GM19468 (cell line): ENCODE results near the gene SLC16A3.
"Not testable (repeated sequence)": the region's sequence is repeated elsewhere in the genome, so short reads cannot be mapped to it uniquely, and the experiment has no call there.

Experiments
- ATAC-seq: cut with Tn5 transposase; IDR thresholded peaks from one replicate; pipeline ENCODE4 v1.9.1; 2021; ENCODE audit warnings: mild to moderate bottlenecking, moderate library complexity, moderate number of reproducible peaks; ENCODE audit not compliant: unreplicated experiment; ENCODE audit errors: extremely low read depth

The SLC16A3 gene

DNA sequence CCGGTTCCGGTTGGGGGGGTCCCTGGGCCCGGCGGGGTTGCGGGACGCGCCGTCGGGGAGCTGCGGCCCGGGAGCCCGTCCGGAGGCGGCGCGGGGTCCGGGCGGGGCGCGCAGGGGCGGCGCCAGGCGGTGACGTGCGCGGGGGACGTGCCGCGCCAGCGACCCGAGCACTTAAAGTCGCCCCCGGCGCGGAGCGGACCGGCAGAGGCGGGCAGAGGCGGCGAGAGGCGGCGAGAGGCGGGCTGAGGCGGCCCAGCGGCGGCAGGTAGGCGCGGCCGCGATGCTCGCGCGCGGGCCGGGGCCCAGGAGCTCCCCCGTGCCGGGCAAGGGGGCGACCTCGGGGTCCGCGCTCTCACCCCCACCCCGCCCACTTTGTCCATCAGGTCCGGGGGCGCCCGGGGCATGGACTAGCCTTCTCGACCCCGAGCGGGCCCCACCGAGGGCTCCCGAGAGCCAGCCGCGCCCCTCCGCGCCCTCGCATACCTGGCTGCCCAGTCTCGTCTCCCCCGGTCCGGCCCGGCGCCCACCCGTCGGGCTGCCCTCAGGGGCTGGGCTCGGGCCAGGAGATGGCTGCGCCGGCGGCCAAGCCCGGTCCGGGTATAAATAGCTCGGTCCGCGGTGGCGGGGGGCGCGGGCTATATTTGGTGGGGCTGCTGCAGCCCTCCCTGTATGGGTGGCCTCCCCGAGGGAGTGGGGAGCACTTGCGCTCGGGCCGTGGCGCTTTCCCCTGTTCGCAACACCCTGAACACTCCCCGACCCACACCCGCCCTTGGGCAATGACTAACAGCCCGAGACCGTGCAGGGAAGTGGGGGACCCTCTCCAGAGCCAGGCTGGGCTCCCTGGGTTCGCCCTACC is at the start of gene SLC16A3:
TSS of gene SLC16A3 (plus strand) at position 201 of the 856 bp plus-strand sequence. CDS start 6,967 bp downstream, outside the sequence.
- ATAC-seq, result no peak

DNA sequence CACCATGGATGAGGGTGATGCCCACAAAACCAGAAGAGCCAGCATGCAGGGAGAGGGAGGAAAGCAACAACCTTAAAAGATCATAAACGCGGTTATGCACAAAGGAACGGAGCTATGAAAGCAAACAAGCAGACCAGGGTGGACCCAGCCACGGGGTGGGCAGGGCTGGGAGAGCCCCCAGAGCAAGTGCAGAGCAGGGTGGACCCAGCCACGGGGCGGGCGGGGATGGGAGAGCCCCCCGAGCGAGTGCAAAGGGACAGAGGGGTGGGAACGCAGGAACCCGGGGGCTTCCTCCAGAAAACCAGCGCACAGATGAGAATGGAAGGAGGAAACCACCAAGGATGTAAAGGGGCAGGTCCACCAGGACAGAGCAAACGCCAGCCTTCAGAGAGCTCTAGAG is 49.4 kb upstream of the SLC16A3 start:
- ATAC-seq, result no peak

DNA sequence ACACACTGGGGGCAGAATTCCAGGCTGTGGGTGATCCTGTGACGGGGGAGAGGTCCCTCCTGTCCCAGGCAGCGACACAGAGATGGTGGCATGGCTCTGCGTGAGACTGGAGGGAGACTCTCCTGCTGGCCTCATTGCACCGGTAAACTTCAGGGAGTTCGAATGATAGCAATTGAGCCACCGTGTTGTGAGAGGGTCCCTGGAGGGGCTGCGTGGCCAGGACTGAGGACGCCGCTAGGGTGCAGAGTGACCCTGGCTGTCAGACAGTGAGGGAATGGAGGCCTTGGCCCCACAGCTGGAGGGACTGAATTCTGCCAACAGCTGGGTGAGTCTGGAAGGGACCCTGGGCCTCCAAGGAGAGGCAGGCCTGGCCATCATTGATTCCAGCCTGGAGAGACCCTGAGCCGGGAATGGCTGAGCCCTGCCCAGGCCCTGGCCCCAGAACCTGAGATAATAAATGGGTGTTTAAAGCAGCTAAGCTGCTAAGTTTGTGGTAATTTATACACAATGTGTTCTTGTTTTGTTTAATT is 48.8 kb upstream of the SLC16A3 start:
- no peak for ATAC-seq

DNA sequence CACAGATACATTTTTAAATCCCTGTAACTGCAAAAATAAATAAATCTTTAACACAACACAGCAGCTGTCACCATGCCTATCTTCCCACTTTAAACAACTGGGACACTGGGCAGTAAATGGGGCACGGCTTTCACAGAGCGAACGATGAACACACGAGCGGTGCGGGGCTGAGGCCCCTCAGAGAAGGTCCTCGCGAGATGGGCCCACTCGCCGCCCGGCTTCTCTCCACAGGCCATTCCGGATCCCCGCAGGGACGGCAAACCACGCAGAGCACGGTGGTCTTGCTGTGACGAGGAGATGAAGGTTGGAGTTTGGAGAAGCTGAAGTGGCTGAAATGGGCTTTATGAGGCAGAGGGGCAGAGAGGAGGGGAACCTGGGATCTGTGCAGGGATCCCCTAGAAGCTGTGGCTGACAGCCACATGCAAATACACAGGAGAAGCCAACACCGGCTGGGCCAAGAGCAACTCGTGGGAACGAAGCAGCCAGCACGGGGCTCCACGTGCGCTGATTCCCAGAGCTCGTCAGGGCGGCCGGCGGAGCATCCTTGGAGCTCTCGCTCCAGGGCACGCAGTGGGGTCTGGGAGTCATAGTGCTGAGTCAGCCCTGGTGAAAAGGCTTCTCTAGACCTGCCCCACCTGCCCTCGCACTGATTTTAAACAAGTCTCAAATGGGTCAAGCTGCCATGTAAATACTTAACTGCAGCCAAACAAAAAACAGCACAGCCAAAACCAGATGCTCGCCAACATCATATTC is 47.9 kb upstream of the SLC16A3 start:
- no peak for ATAC-seq

DNA sequence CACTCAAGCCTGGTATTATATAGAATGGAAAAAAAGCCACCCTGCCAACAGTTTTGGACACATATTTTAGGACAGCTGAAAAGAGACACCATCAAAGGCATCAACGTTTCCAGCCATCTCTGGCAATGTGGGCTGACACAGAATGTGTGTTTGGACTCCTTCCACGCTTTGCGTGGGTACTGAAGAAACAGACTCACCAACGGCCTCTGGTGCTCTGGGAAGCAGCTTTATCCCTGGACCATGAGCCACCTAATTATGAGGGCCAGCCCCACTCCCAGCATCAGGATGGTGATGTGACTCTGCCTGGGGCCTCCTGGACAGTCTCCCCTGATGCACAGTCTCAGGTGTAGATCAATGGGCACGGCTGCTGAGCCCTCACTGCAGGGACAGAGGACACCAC is 44.1 kb upstream of the SLC16A3 start:
- no peak for ATAC-seq

DNA sequence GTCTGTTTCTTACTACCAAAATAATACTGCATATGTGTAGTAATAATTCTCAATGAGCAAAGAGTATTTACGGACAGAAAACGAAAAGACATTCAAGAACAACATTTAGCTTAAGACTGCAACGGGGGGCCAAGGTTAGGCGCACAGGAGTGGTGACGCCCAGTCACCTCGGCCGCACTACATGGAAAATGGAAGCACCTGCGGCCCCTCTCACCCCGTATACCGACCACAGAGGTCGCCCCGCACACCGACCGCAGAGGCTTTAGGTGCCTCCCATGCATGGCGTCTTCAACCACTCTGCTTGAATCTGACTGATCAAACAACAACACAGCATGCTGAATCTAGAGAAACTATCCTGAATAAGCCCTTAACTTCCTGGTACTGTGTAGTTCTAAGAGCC is 42.6 kb upstream of the SLC16A3 start:
- no peak for ATAC-seq

DNA sequence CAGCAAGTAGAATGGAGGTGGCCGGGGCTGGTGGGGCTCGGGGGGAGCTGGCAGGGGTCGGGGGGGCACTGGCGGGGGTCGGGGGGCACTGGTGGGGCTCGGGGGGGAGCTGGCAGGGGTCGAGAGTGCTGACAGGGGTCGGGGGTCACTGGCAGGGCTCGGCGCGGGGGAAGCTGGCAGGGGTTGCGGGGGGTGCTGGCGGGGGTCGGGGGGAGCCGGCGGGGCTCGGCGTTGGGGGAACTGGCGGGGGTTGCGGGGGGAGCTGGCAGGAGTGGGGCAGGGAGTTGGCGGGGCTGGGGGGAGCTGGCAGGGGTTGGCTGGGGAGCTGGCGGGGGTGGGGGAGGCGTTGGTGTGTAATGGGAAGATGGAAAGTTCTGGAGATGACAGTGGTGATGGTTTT is 41.3 kb upstream of the SLC16A3 start:
- ATAC-seq, result no peak

DNA sequence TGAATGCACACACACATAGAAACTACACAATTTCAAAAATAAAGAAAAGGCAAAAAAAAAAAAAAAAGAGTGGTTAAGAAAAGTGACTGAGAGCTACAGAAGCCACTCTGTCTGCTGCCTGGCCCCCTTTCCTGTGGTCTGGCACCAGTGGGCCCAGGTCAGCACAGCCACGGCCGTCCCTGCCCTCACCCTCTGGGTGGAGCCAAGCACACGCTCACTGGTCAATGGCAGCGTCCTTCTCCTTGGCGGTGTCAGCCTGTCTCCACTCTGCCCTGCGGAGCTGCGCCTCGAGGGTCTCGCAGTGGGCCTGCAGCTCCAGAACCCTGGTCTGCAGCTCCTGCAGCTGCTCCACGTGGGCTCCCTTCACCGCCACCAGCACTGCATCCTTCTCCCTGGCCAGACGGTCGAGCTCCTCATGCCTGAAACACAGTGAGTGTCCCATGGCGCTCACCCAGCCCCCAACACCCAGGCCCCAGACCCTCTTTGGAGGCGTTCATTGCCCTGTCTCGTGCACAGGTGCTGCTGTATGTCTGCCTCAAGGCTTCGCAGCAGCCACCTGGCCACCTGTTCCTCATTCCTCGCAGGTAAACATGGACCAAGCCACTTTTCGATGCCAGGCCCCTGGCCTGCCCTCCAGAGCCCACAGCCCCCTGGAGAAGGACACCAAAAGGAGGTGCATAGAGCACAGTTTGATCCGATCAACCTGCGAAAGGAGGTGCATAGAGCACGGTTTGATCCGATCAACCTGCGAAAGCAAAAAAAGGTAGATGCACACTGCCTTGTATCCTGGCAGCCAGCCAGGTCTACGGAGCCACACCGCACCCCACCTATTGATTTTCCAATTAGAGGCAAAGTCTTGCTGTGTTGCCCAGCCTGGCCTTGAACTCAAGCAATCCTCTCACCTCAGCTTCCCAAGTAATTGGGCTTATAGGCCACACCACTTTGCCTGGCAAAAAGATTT is 40.6 kb upstream of the SLC16A3 start:
- ATAC-seq, result no peak

DNA sequence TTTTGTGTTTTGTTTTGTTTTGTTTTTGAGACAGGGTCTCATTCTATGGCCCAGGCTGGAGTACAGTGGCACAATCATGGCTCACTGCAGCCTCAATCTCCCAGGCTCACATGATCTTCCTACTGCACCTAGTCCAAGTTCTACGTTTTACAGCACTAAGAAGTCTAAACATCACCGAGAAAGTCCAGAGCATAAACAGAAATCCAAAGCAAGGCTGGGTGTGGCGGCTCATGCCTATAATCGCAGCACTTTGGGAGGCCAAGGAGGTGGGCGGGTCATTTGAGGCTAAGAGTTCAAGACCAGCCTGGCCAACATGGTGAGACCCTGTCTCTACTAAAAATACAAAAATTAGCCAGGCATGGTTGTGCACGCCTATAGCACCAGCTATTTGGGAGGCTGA is 35.8 kb upstream of the SLC16A3 start:
- not testable (repeated sequence) for ATAC-seq

DNA sequence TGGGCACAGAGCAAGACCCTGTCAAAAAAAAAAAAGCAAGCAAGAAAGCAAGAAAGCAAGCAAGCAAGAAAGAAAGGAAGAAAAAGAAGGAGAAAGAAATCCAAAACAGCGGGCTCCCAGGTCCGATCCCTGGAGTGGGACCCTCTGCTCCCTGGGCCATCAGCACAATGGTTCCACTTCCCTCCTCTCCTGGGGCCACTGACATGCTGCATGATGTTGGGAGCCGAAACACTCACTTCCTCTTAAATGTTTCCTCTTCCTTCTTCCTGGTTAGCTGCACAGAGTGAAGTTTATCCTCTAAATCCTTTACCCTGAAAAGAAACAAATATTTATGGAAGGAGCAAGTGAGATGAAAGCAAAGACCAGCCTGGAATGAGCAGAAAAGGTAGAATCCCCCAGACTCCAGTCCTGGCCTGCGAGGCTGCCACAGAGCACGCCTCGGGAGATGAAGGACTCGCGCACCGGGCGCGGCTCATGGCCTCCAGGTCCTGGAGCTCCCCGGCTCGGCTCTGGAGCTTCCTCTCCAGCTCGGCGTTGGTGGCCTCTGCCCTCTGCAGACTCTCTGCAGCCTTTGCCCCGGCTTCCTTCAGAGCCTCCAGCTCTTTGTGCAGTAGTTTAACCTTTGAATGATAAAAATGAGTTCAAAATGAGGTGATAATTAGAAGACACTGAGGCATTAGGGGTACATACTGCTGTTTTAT is 35.2 kb upstream of the SLC16A3 start:
- ATAC-seq, result no peak

DNA sequence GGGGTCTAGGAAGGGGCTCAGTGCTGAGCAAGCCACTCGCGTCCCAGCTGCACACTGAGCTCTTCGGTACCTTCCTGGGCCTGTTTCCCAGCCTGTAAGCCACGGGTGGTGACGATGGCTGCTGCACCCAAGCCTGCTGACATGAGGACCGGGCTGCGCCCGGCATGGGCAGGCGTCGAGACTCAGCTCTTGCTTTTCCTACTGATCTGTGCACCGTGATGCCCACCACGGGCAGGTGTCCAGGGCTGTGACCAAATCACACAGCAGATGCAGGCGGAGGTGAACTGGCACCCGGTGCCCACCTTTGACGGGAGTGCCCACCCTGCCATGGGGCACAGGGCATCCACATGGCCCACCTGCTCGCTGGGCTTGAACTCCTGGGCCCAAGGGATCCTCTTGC is 34.1 kb upstream of the SLC16A3 start:
- ATAC-seq, result no peak

DNA sequence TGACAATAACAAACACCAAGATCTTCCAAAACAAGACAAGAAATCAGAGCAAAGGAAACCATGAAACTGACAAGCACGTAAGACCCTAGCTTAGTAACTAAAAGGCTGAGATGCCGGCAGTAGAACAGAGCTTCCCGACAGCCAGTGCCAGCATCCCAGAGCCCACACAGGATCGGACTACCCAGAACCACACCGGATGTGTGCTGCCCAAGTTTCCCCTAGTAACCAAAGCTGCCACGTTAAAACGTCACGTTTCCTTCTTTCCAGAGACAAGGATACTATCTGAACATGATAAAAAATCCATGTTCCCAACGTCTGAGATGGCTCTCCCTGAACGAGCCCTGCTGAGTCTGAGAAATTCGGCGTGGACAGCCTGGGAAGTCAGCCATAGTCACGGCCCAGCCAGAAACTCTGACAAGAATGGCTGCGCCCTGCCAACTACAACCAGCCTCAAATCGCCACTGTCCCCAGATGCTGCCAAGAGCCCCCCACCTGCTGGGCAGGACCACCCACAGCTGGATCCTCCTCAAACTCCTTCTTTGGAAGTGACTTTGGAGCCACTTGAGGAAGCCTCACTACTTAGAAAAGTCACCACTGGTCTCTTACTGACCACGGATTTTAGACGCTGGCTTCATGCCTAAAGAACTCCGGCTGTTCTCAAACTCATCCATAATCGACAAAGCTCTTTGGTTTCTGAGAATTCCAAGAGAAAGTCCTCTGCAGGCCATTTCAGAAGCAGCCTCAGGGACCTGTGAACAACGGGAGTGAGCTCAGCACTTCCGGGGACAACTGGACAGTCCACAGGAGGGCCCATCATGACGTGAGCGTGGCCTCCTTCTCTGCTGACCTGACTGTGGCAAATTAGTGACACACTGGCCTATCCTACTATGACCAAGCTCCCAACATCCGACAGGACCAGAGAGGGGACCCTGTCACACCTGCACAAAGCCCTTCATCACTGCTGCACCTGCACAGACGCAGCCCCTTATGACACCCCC is 32.9 kb upstream of the SLC16A3 start:
- no peak for ATAC-seq

DNA sequence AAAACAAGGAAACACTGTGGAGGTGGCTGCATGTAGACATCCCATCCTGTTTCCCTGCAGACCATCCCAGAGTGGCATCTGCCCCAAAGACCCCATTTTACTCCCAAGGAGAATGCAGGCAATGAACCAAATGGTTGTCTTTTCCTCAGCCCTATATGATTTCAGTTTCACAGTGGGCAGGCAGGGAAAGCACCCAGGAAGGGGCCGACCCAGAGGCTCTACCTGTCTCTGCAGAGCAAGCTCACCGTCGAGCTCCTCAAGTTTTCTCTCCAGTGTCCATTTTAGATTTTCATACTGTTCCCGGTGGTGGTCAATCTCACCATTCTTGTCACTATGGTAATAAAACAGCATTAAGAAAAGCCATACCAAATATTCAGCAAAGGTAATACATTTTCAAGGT is 30.8 kb upstream of the SLC16A3 start:
- ATAC-seq, result no peak

DNA sequence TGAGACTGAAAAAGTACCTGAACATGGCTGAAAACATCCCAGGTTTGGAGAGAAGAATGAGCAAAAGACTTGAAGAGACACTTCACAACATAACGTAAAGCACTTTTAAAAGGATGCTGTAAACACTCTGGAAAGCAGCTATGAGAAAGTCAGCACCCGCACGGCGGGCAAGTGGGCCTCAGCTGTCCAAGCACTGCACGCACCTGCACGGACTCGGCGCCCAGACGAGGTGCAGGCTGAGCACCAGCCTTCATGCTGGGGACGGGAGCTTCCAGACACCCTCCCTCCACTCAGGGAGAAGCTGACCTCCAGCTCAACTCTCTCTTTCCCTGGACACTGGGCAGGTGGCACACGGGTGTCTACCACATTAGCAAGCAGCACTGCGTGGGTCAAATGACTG is 29.3 kb upstream of the SLC16A3 start:
- no peak for ATAC-seq

DNA sequence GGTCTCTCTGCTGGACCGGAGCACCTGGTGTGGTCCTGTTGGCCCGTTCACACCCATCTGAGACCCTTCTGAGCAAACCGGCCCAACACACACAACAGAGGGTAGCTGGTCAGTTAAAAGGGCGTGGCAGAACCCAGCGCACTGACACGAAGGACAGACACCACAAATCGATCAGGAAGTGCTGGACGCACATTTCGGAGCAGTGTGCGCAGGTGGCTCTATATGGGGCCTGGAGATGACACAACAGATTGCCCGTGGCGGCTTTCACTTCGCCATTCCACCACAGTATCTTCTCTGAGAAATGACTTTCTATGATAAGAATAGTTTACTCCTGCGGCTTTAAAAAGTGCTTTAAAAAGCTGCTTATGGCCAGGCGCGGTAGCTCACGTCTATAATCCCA is 28.7 kb upstream of the SLC16A3 start:
- ATAC-seq, result no peak

DNA sequence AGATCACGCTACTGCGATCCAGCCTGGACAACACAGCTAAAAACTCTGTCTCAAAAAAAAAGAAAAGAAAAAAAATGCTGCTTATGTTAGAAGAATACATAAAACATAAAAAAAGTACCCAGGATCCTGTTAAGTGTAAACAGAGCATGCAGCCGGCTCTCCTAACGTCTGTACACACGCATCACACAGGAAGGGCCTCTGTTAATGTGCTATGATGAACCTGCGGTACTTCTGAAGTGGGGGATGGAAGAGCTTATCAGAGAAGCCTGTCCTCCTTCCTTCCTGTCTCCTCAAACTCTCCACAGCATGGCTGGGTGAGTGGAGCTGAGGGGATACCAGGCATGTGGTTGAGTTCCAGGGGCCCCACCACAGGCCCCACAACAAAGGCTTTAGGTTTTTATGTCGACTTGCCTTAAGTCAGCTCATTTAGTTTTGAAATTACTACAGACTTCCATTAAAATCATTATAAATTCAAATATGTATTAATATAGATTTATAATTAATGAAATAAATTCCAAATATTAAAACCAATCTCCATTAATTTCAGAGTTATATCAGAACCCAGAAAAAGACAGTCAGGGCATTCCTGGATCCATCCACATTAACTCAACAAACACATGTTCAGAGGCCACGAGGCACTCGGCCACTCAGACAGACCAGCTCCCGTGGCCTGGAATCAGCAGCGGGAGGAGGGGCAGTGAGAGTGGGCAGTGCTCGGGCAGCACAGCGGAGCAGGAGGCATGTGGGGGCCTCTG is 27.9 kb upstream of the SLC16A3 start:
- ATAC-seq, result no peak

DNA sequence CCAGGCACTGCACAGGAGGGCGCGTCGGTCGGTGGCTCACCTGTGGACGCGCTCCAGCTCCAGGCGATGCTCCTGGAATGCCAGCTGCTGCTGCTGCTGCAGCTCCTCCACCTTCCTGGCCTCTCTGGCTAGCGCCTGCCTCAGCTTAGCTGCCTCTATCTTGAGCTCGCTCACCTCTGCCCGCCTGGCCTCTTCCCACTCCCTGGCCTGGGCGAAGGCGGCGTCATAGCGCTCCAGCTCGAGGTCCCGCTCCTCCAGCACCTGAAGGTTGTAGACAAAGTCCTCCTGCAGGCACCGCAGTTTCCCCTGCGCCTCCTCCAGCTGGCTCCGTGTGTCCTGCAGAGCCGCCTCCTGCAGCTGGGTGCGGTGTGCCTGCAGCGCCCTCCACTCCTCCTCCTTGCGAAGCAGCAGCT is 27.3 kb upstream of the SLC16A3 start:
- no peak for ATAC-seq

DNA sequence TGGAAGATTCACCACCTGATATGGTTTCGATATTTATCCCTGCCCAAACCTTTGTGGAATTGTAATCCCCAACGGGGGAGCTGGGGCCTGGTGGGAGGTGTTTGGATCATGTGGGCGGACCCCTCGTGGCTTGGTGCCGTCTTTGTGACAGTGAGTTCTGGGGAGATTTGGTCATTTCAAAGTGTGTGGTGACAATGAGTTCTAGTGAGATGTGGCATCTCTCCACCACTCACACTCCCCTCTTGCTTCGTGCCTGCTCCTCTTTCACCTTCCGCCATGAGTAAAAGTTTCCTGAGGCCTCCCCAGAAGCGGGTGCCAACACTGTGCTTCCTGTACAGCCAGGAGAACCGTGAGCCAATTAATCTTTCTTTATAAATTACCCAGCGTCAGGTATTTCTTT is 25.9 kb upstream of the SLC16A3 start:
- no peak for ATAC-seq
